K562 (cell line): ENCODE data around the gene ZNF407. TPM values are rescaled to one million over a fixed set of nuclear protein-coding genes. Genes with fewer than 3 reads are reported as not detected.

Experiments used
- ATAC-seq: fragments of 200-7000 bp; cut with Tn5 transposase; 3 replicates; pipeline ENCODE4 v1.9.1; 2020; ENCODE audit warnings: moderate library complexity
- BruUV-seq: library from RNA; stranded (reverse); fragments of 400-500 nt; replicated peaks from 2 replicates; lab custom pipeline; 2021; lab: Mats Ljungman, UMichigan
- CTCF ChIA-PET: fragments of 300-600 bp; formaldehyde crosslinking; extraction: SDS; loops from one replicate; lab custom pipeline; 2021; ENCODE audit warnings: low intra/inter-chr PET ratio; lab: Yijun Ruan, JAX
- POLR2A ChIA-PET: fragments of 300-600, 350-650 bp; sonication (Branson Sonifier 250); formaldehyde crosslinking; extraction: SDS; loops from one replicate; lab custom pipeline; 2021; ENCODE audit warnings: antibody characterized with exemption, inconsistent platforms; lab: Yijun Ruan, JAX
- DNase-seq, 4 experiments: peaks; one replicate each; pipeline versions ENCODE4 v3.0.0 to v3.0.0-alpha.2; 2011 to 2018; ENCODE audit warnings: low spot score in 3 of 4, mixed read lengths in 3 of 4; ENCODE audit errors: extremely low read depth in 1 of 4
- FAIRE-seq: peaks from 2 replicates; lab custom pipeline; 2011; peaks lifted over from hg19 to GRCh38; lab: Jason Lieb, UNC
- H2AFZ ChIP-seq: 2 replicates; pipeline ENCODE4 v1.6.0; 2011; ENCODE audit warnings: low read depth, low read length, control low read depth, inconsistent platforms
- H3K27ac ChIP-seq: fragments of 200-600 bp; 3 replicates; pipeline ENCODE4 v1.8.0; 2011; ENCODE audit warnings: low read depth, mild to moderate bottlenecking, control low read depth, inconsistent platforms, low read length, moderate library complexity, mixed read lengths; ENCODE audit errors: extremely low read depth
- H3K27me3 ChIP-seq, 2 experiments: fragments of 300-600 bp in 1 of 2; 2 replicates in 1 of 2; 3 replicates in 1 of 2; pipeline versions ENCODE4 v1.6.0 to v1.8.0; 2011; ENCODE audit warnings: inconsistent platforms in 2 of 2, low read length in 2 of 2, mild to moderate bottlenecking in 1 of 2, mixed read lengths in 1 of 2, moderate library complexity in 1 of 2; ENCODE audit not compliant: control insufficient read depth in 2 of 2, insufficient read depth in 2 of 2
- H3K36me3 ChIP-seq: fragments of 300-600 bp; 3 replicates; pipeline ENCODE4 v1.8.0; 2011; ENCODE audit warnings: mild to moderate bottlenecking, low read length, inconsistent platforms; ENCODE audit not compliant: control insufficient read depth, insufficient read depth
- H3K4me1 ChIP-seq, 2 experiments: fragments of 200-600 bp in 1 of 2; replicated peaks in 1 of 2; 2 replicates in 1 of 2; 3 replicates in 1 of 2; pipeline versions ENCODE4 v1.5.1 to v1.8.0; 2011; ENCODE audit warnings: inconsistent platforms in 2 of 2, low read length in 2 of 2, mild to moderate bottlenecking in 1 of 2, mixed read lengths in 1 of 2, moderate library complexity in 1 of 2; ENCODE audit not compliant: control insufficient read depth in 2 of 2, insufficient read depth in 2 of 2
- H3K4me2 ChIP-seq: 2 replicates; pipeline ENCODE4 v1.6.1; 2011; ENCODE audit warnings: low read length, control low read depth, inconsistent platforms, mixed read lengths; ENCODE audit not compliant: insufficient read depth
- H3K4me3 ChIP-seq: fragments of 200-600 bp; sonication (generic), shearing (Covaris generic); 2 replicates; pipeline ENCODE4 v1.5.1; 2016; ENCODE audit warnings: control low read depth, inconsistent platforms
- H3K79me2 ChIP-seq: fragments of 200-600 bp; 3 replicates; pipeline ENCODE4 v1.8.0; 2011; ENCODE audit warnings: low read length, inconsistent platforms; ENCODE audit not compliant: control insufficient read depth, insufficient read depth
- H3K9ac ChIP-seq, 2 experiments: 2 replicates each; pipeline versions ENCODE4 v1.6.0 to v1.6.1; 2011; ENCODE audit warnings: low read depth in 2 of 2, low read length in 2 of 2, control low read depth in 1 of 2, inconsistent platforms in 1 of 2, mild to moderate bottlenecking in 1 of 2, mixed read lengths in 1 of 2; ENCODE audit not compliant: insufficient read depth in 1 of 2
- H3K9me1 ChIP-seq: one replicate; pipeline ENCODE4 v1.6.0; 2011; ENCODE audit warnings: inconsistent platforms, mild to moderate bottlenecking, low read length, moderate library complexity; ENCODE audit not compliant: control insufficient read depth, insufficient read depth
- H3K9me3 ChIP-seq: replicated peaks from 2 replicates; pipeline ENCODE4 v1.5.1; 2011; ENCODE audit warnings: low read depth, low read length, inconsistent platforms; ENCODE audit not compliant: control insufficient read depth, insufficient read depth
- H4K20me1 ChIP-seq: replicated peaks from 2 replicates; pipeline ENCODE4 v1.6.1; 2011; ENCODE audit warnings: low read length, inconsistent platforms, mixed read lengths; ENCODE audit not compliant: control insufficient read depth, insufficient read depth
- NFIX ChIP-seq: fragments of 250-450 bp; sonication (Bioruptor Pico); IDR thresholded peaks from 2 replicates; pipeline ENCODE4 v1.4.0; 2020; ENCODE audit warnings: low read depth, mild to moderate bottlenecking, moderate library complexity
- THRB ChIP-seq: fragments of 450-650 bp; formaldehyde crosslinking; conservative IDR thresholded peaks from 2 replicates; pipeline ENCODE4 v1.4.0; 2022; ENCODE audit warnings: mild to moderate bottlenecking, missing genetic modification characterization
- ZC3H4 ChIP-seq: sonication (generic); formaldehyde crosslinking; IDR thresholded peaks from 2 replicates; pipeline ENCODE4 v1.9.0; 2021; ENCODE audit warnings: missing genetic modification reagents, borderline replicate concordance
- ZNF217 ChIP-seq: sonication (generic); formaldehyde crosslinking; IDR thresholded peaks from 2 replicates; pipeline ENCODE4 v1.8.0; 2022; ENCODE audit warnings: mild to moderate bottlenecking, missing genetic modification reagents
- WGBS: fragments of 100-300 bp; shearing (Covaris generic); methylation state at CpG from one replicate; pipeline ENCODE4 v1.1.6; 2016; ENCODE audit warnings: low coverage, mixed read lengths; ENCODE audit not compliant: insufficient coverage; ENCODE audit errors: missing lambda C conversion rate; 5-methylcytosine and 5-hydroxymethylcytosine counted together
- in situ Hi-C: fragments of 300-500 bp; cut with MboI; formaldehyde crosslinking; loops from 4 replicates; pipeline ENCODE4 v1.15.0; 2018; ENCODE audit warnings: inconsistent platforms, mixed read lengths
- intact Hi-C: fragments of 100-400 bp; cut with micrococcal nuclease; formaldehyde crosslinking; loops from 2 replicates; pipeline ENCODE4 v1.14.2; 2022
- polyA plus RNA-seq, 8 experiments: library from polyadenylated mRNA; depleted of rRNA in 4 of 8; stranded (reverse) in 5 of 8; unstranded in 3 of 8; fragments of >200 nt; fragmentation: Nextera tagmentation in 2 of 8; fragmentation: Illumina TruSeq in 1 of 8; extraction: Ambion mirVana in 2 of 8; extraction: Trizol in 1 of 8; gene quantifications; 2 replicates each; pipeline versions ENCODE4 v1.2.1 to v1.2.3, GENCODE V29; 2011 to 2014; ENCODE audit warnings: inconsistent platforms in 1 of 8, missing spikeins in 1 of 8
- total RNA-seq, 7 experiments: library from RNA; depleted of rRNA in 6 of 7; stranded (reverse); fragments of >200 nt in 6 of 7; fragmentation: Illumina TruSeq in 2 of 7; extraction: Trizol in 2 of 7; gene quantifications; 2 replicates each; pipeline versions ENCODE4 v1.2.1 to v1.2.3, GENCODE V29; 2011 to 2021; ENCODE audit warnings: low replicate concordance in 1 of 7

Gene ZNF407
- total and polyA plus RNA-seq, 9 of the 15 experiments (the other 6 are each of a cell fraction or from before 2014, with no cell fraction given): 0.21 to 5.4 (median 2.3) TPM

DNA sequence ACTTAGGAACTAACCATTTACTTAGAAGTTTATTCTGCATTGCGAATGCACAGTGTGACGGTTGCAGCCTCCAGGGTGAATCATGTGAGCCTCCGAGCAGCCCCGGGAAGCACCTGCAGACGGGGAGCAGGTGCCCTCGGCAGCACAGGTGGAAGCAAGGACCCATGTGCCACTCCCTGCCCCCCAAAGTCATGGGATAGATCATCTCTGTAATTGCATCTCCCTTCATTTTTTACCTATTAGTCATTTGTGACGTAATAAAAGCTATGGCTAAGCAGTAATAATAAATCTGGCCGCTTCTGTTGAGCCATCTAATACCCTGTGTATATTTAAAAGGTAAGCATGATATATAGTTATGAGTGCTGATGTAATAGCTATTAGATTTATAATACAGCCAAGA is 514.1 kb downstream of the ZNF407 start:
- TF ChIP-seq ZNF217 (CRISPR knock-in tag): no peak
- TF ChIP-seq THRB: no peak
- no peak for TF ChIP-seq ZC3H4 (CRISPR knock-in tag)
- no peak for TF ChIP-seq NFIX (CRISPR knock-in tag)
- Histone ChIP-seq H3K27me3 (peaks cover 6 to 46% of the 10 kb centered on the region in 2 experiments; a peak in 4 of 5 replicates), H3K36me3 (no peaks in the 10 kb centered on the region), H3K79me2 (no peaks in the 10 kb centered on the region), H3K4me1 (no peaks in the 10 kb centered on the region), H2AFZ (no peak overlapping the region), H3K4me2 (no peak overlapping the region), H3K27ac (no peak overlapping the region), H3K9ac (no peak overlapping the region), H3K9me1 (no peaks in the 10 kb centered on the region), H4K20me1 (no peaks in the 10 kb centered on the region), H3K4me3 (no peak overlapping the region), H3K9me3 (no peaks in the 10 kb centered on the region)
- DNase-seq: no peak
- in situ Hi-C loops (no loop called here), intact Hi-C loops (no loop called here)
- 0% methylated on average over 6 of the region's 8 CpGs for WGBS
- no peak for FAIRE-seq
- POLR2A ChIA-PET: no interaction called here
- CTCF ChIA-PET: no interaction called here
- BruUV-seq: no TSS peak
- no peak for ATAC-seq
